Suprapubic skin (tissue), 3 donors: ENCODE measurements around the gene FAM204A.

Experiments
- CTCF ChIP-seq, 2 donors: fragments of 200-600 bp in 1 of 2; fragments of 450-650 bp in 1 of 2; sonication (generic) in 1 of 2; IDR thresholded peaks; one replicate each; pipeline ENCODE4 v1.5.1; 2016 to 2019; ENCODE audit warnings: antibody characterized with exemption in 2 of 2, mild to moderate bottlenecking in 1 of 2, moderate library complexity in 1 of 2
- POLR2A ChIP-seq, 2 donors: fragments of 450-650 bp; IDR thresholded peaks; one replicate each; pipeline ENCODE4 v1.6.1; 2017; ENCODE audit warnings: antibody characterized with exemption in 2 of 2, mild to moderate bottlenecking in 2 of 2, moderate library complexity in 2 of 2

- no peak for TF ChIP-seq CTCF (IDR thresholded peaks at IDR 0.05)
- TF ChIP-seq POLR2A (IDR thresholded peaks at IDR 0.05): no peak
These were observed 41.6 kb upstream of the FAM204A start for GRCh38 chr10:118383699-118384098.
